GM23338 (cell line): ENCODE data around the gene TMEM86A.

Experiments
- CREB1 ChIP-seq: fragments of 250-450 bp; sonication (Bioruptor Pico); IDR thresholded peaks from 2 replicates; pipeline ENCODE4 v1.5.0; 2020; ENCODE audit warnings: low read depth, mild to moderate bottlenecking, moderate library complexity
- TF ChIP-seq, protein P1 (sequence below), 2 experiments: fragments of 200-600 bp in 1 of 2; sonication (generic) in 1 of 2; conservative IDR thresholded peaks; 2 replicates each; pipeline versions ENCODE4 v1.5.1 to v1.6.1; 2016 to 2017; ENCODE audit warnings: antibody characterized with exemption in 2 of 2, low read depth in 2 of 2, mild to moderate bottlenecking in 2 of 2, moderate library complexity in 1 of 2

DNA sequence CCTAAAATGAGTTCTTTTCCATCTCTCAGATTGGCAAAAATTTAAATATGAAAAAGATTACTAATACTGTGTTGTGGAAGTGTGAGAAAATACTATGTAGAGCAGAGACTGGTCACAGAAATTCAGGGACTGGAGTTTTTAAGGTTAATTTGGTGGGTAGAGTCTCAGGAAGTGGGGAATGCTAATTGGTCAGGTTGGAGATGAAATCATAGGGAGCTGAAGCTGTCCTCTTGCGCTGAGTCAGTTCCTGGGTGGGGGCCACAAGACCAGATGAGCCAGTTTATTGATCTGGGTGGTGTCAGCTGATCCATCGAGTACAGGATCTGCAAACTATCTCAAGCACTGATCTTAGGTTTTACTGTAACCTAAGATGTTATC is 29.4 kb upstream of the TMEM86A start:
- TF ChIP-seq, protein P1, sequence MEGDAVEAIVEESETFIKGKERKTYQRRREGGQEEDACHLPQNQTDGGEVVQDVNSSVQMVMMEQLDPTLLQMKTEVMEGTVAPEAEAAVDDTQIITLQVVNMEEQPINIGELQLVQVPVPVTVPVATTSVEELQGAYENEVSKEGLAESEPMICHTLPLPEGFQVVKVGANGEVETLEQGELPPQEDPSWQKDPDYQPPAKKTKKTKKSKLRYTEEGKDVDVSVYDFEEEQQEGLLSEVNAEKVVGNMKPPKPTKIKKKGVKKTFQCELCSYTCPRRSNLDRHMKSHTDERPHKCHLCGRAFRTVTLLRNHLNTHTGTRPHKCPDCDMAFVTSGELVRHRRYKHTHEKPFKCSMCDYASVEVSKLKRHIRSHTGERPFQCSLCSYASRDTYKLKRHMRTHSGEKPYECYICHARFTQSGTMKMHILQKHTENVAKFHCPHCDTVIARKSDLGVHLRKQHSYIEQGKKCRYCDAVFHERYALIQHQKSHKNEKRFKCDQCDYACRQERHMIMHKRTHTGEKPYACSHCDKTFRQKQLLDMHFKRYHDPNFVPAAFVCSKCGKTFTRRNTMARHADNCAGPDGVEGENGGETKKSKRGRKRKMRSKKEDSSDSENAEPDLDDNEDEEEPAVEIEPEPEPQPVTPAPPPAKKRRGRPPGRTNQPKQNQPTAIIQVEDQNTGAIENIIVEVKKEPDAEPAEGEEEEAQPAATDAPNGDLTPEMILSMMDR (conservative IDR thresholded peaks at IDR 0.05; ENCODE audit: low read depth in 2 of 2) = no peak
- no peak for TF ChIP-seq CREB1 (CRISPR knock-in tag)
